IMR-90 (cell line): ENCODE measurements around the gene C8A. TPM values are rescaled to one million over a fixed set of nuclear protein-coding genes. Genes with fewer than 3 reads are reported as not detected.

Source experiments
- ATAC-seq: fragments of 200-7000 bp; cut with Tn5 transposase; 2 replicates; pipeline ENCODE4 v1.9.1; 2020; ENCODE audit warnings: low read depth, mild to moderate bottlenecking, moderate library complexity
- BruUV-seq: library from RNA; stranded (reverse); fragments of 400-500 nt; replicated peaks from 2 replicates; lab custom pipeline; 2021; lab: Mats Ljungman, UMichigan
- CTCF ChIA-PET: fragments of 300-600 bp; formaldehyde crosslinking; extraction: SDS; loops from one replicate; lab custom pipeline; 2021; ENCODE audit warnings: antibody characterized with exemption; lab: Yijun Ruan, JAX
- POLR2A ChIA-PET: fragments of 300-600 bp; sonication (Branson Sonifier 250); formaldehyde crosslinking; loops from one replicate; lab custom pipeline; 2022; ENCODE audit warnings: antibody characterized with exemption; ENCODE audit not compliant: unreplicated experiment; lab: Charles Lee
- DNase-seq: peaks from one replicate; pipeline ENCODE4 v3.0.0; 2013
- H2AFZ ChIP-seq: replicated peaks from 2 replicates; pipeline ENCODE3; 2013; ENCODE audit warnings: low read length, mild to moderate bottlenecking; ENCODE audit not compliant: poor library complexity
- H2AK5ac ChIP-seq: 2 replicates; pipeline ENCODE4 v1.6.1; 2013; ENCODE audit warnings: low read depth, low read length, inconsistent platforms
- H2AK9ac ChIP-seq: replicated peaks from 2 replicates; pipeline ENCODE3; 2013; ENCODE audit warnings: mild to moderate bottlenecking, low read depth, low read length, moderate library complexity; ENCODE audit not compliant: poor library complexity
- H2BK120ac ChIP-seq: 2 replicates; pipeline ENCODE4 v1.6.1; 2013; ENCODE audit warnings: low read depth, low read length, inconsistent platforms
- H2BK15ac ChIP-seq: 3 replicates; pipeline ENCODE4 v1.6.1; 2013; ENCODE audit warnings: low read depth, low read length, inconsistent platforms
- H2BK20ac ChIP-seq: 2 replicates; pipeline ENCODE4 v1.6.1; 2013; ENCODE audit warnings: low read depth, mild to moderate bottlenecking, inconsistent platforms, low read length, moderate library complexity
- H2BK5ac ChIP-seq: 2 replicates; pipeline ENCODE4 v1.6.1; 2013; ENCODE audit warnings: mild to moderate bottlenecking, low read depth, low read length, inconsistent platforms; ENCODE audit not compliant: poor library complexity, severe bottlenecking
- H3K14ac ChIP-seq: replicated peaks from 2 replicates; pipeline ENCODE4 v1.6.1; 2013; ENCODE audit warnings: low read depth, low read length, inconsistent platforms
- H3K18ac ChIP-seq: 2 replicates; pipeline ENCODE4 v1.6.1; 2013; ENCODE audit warnings: low read depth, low read length, control low read depth
- H3K23ac ChIP-seq: 2 replicates; pipeline ENCODE4 v1.6.1; 2013; ENCODE audit warnings: low read depth, low read length, inconsistent platforms
- H3K27ac ChIP-seq: 2 replicates; pipeline ENCODE4 v1.5.1; 2013; ENCODE audit warnings: mild to moderate bottlenecking, control low read depth, low read length; ENCODE audit not compliant: insufficient read depth
- H3K27me3 ChIP-seq: 2 replicates; pipeline ENCODE4 v1.6.1; 2013; ENCODE audit warnings: low read length; ENCODE audit not compliant: control insufficient read depth, insufficient read depth
- H3K36me3 ChIP-seq: 2 replicates; pipeline ENCODE4 v1.6.1; 2013; ENCODE audit warnings: low read length, mixed read lengths; ENCODE audit not compliant: control insufficient read depth, insufficient read depth
- H3K4ac ChIP-seq: 2 replicates; pipeline ENCODE4 v1.6.1; 2013; ENCODE audit warnings: low read depth, low read length, inconsistent platforms
- H3K4me1 ChIP-seq: 2 replicates; pipeline ENCODE4 v1.6.1; 2013; ENCODE audit warnings: low read length, mixed read lengths; ENCODE audit not compliant: control insufficient read depth, insufficient read depth
- H3K4me2 ChIP-seq: 2 replicates; pipeline ENCODE4 v1.6.1; 2013; ENCODE audit warnings: low read depth, mild to moderate bottlenecking, control low read depth, low read length, moderate library complexity
- H3K4me3 ChIP-seq: 2 replicates; pipeline ENCODE4 v1.5.1; 2013; ENCODE audit warnings: low read depth, mild to moderate bottlenecking, control low read depth, low read length, moderate library complexity; ENCODE audit not compliant: insufficient read depth
- H3K56ac ChIP-seq: 2 replicates; pipeline ENCODE4 v1.6.1; 2013; ENCODE audit warnings: low read length, inconsistent platforms; ENCODE audit not compliant: insufficient read depth; ENCODE audit errors: extremely low read depth
- H3K79me1 ChIP-seq, 2 experiments: 2 replicates each; pipeline ENCODE4 v1.6.1; 2013; ENCODE audit warnings: low read length in 2 of 2, inconsistent platforms in 1 of 2, low read depth in 1 of 2
- H3K9ac ChIP-seq: 2 replicates; pipeline ENCODE4 v1.6.1; 2013; ENCODE audit warnings: low read depth, low read length, control low read depth
- H3K9me1 ChIP-seq: 2 replicates; pipeline ENCODE4 v1.6.1; 2013; ENCODE audit warnings: low read length, inconsistent platforms; ENCODE audit not compliant: insufficient read depth
- H3K9me3 ChIP-seq: 2 replicates; pipeline ENCODE4 v1.6.1; 2013; ENCODE audit warnings: low read length; ENCODE audit not compliant: control insufficient read depth, insufficient read depth
- H4K20me1 ChIP-seq: 2 replicates; pipeline ENCODE4 v1.6.1; 2013; ENCODE audit warnings: low read length, inconsistent platforms; ENCODE audit not compliant: insufficient read depth
- H4K5ac ChIP-seq: 2 replicates; pipeline ENCODE4 v1.6.1; 2013; ENCODE audit warnings: mild to moderate bottlenecking, low read depth, low read length, control low read depth
- H4K8ac ChIP-seq, 2 experiments: 2 replicates each; pipeline ENCODE4 v1.6.1; 2013; ENCODE audit warnings: low read depth in 2 of 2, low read length in 2 of 2, control low read depth in 1 of 2, inconsistent platforms in 1 of 2
- H4K91ac ChIP-seq: 2 replicates; pipeline ENCODE4 v1.6.1; 2013; ENCODE audit warnings: low read depth, low read length, inconsistent platforms; ENCODE audit not compliant: insufficient read depth
- BHLHE40 ChIP-seq: fragments of 150-350 bp; IDR thresholded peaks from 2 replicates; pipeline ENCODE4 v1.6.1; 2016; ENCODE audit warnings: mild to moderate bottlenecking, low read depth, low read length
- MAZ ChIP-seq: IDR thresholded peaks from 2 replicates; pipeline ENCODE4 v1.6.1; 2012; ENCODE audit warnings: low read depth, mild to moderate bottlenecking, low read length, improper control_type of control experiment, moderate library complexity, borderline replicate concordance
- MXI1 ChIP-seq: IDR thresholded peaks from 2 replicates; pipeline ENCODE4 v1.6.1; 2012; ENCODE audit warnings: low read depth, mild to moderate bottlenecking, low read length, moderate library complexity, borderline replicate concordance
- NFE2L2 ChIP-seq: fragments of 150-350 bp; IDR thresholded peaks from 2 replicates; pipeline ENCODE4 v1.6.1; 2016; ENCODE audit warnings: low read depth, mild to moderate bottlenecking, low read length
- RAD21 ChIP-seq: IDR thresholded peaks from 2 replicates; pipeline ENCODE4 v1.6.1; 2012; ENCODE audit warnings: low read length, improper control_type of control experiment
- RFX5 ChIP-seq: IDR thresholded peaks from 2 replicates; pipeline ENCODE4 v1.8.0; 2012; ENCODE audit warnings: low read depth, mild to moderate bottlenecking, low read length, moderate library complexity
- whole genome bisulfite sequencing, 2 experiments: methylation state at CpG; one replicate each; pipeline versions ENCODE4 v1.1.5 to v1.1.7; 2013; ENCODE audit warnings: missing lambda C conversion rate in 2 of 2; ENCODE audit not compliant: insufficient read length in 1 of 2; ENCODE audit errors: extremely low coverage in 2 of 2; 5-methylcytosine and 5-hydroxymethylcytosine counted together
- dilution Hi-C: fragments of 300-500 bp; cut with HindIII; formaldehyde crosslinking; loops from one replicate; pipeline ENCODE4 v1.14.3; 2018; ENCODE audit warnings: low sequenced_read_pairs; ENCODE audit not compliant: unreplicated experiment
- in situ Hi-C: fragments of 300-500 bp; cut with MboI; formaldehyde crosslinking; loops from 3 replicates; pipeline ENCODE4 v1.14.3; 2019; ENCODE audit warnings: low sequenced_read_pairs, inconsistent platforms, mixed read lengths
- intact Hi-C: fragments of 100-400 bp; cut with micrococcal nuclease; formaldehyde crosslinking; loops from 2 replicates; pipeline ENCODE4 v1.10.0; 2022
- polyA plus RNA-seq, 3 experiments: library from polyadenylated mRNA; depleted of rRNA; stranded (reverse); fragments of >200 nt; gene quantifications; 2 replicates each; pipeline ENCODE4 v1.2.3, GENCODE V29; 2012; ENCODE audit warnings: low replicate concordance in 1 of 3
- total RNA-seq: library from RNA; depleted of rRNA; stranded (reverse); fragments of >200 nt; gene quantifications from 2 replicates; pipeline ENCODE4 v1.2.3, GENCODE V29; 2012
- TF ChIP-seq, protein P1 (sequence below): fragments of 150-350 bp; IDR thresholded peaks from 2 replicates; pipeline ENCODE4 v1.6.1; 2017; ENCODE audit warnings: mild to moderate bottlenecking, antibody characterized with exemption, low read length, low read depth
- TF ChIP-seq, protein P2 (sequence below): conservative IDR thresholded peaks from 2 replicates; pipeline ENCODE4 v1.5.1; 2012; ENCODE audit warnings: mild to moderate bottlenecking, low read depth, low read length, improper control_type of control experiment

Gene C8A
- total and polyA plus RNA-seq, 2 of the 4 experiments (the other 2 are of a cell fraction), result not detected

DNA sequence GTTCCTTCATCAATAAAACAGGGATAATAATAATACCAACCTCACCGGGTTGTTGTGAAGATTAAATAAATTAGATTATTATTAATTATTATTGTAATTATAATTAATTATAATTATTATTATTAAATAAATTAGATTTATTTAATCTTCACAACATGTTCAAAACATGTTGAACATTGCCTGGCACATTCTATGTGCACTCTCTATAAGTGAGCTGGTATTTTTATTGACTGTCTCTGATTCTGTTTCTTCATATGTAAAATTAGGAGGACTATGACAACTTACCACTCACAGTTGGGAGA, 112.1 kb downstream of the C8A start:
- Histone ChIP-seq H3K9me1 (no peaks in the 10 kb centered on the region; the same call in 1 of the 2 replicates), H3K18ac (no peak overlapping the region), H3K14ac (no peak overlapping the region), H4K20me1 (no peaks in the 10 kb centered on the region), H3K9ac (no peak overlapping the region), H3K79me1 (no peaks in the 10 kb centered on the region), H3K4me3 (no peak overlapping the region), H3K27ac (no peak overlapping the region), H4K8ac (no peak overlapping the region), H3K4me2 (no peak overlapping the region), H3K27me3 (no peaks in the 10 kb centered on the region; the same call in none of the 2 replicates), H2BK20ac (no peak overlapping the region), H2BK5ac (no peak overlapping the region), H2BK15ac (no peak overlapping the region), H2AK9ac (no peak overlapping the region), H2BK120ac (no peak overlapping the region), H2AK5ac (no peak overlapping the region), H3K36me3 (no peaks in the 10 kb centered on the region), H2AFZ (no peak overlapping the region), H4K5ac (no peak overlapping the region), H3K9me3 (no peaks in the 10 kb centered on the region), H3K4me1 (no peaks in the 10 kb centered on the region; the same call in 1 of the 2 replicates), H4K91ac (no peak overlapping the region), H3K23ac (no peak overlapping the region), H3K56ac (no peak overlapping the region), H3K4ac (no peak overlapping the region)
- POLR2A ChIA-PET, result no interaction called here
- intact Hi-C loops (loop anchor here (5.0 kb wide), 1 partner anchor 134 kb away; no protein-coding TSS in a partner anchor), dilution Hi-C loops (no loop called here), in situ Hi-C loops (no loop called here)
- no TSS peak for BruUV-seq
- ATAC-seq (no peak), DNase-seq (no peak)
- WGBS, 2 experiments, result no CpG with 5 or more reads among the region's 1 CpG
- CTCF ChIA-PET, result no interaction called here
- no peak for TF ChIP-seq MXI1
- TF ChIP-seq BHLHE40, result no peak
- TF ChIP-seq, protein P1, sequence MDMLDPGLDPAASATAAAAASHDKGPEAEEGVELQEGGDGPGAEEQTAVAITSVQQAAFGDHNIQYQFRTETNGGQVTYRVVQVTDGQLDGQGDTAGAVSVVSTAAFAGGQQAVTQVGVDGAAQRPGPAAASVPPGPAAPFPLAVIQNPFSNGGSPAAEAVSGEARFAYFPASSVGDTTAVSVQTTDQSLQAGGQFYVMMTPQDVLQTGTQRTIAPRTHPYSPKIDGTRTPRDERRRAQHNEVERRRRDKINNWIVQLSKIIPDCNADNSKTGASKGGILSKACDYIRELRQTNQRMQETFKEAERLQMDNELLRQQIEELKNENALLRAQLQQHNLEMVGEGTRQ, result no peak
- TF ChIP-seq, protein P2, sequence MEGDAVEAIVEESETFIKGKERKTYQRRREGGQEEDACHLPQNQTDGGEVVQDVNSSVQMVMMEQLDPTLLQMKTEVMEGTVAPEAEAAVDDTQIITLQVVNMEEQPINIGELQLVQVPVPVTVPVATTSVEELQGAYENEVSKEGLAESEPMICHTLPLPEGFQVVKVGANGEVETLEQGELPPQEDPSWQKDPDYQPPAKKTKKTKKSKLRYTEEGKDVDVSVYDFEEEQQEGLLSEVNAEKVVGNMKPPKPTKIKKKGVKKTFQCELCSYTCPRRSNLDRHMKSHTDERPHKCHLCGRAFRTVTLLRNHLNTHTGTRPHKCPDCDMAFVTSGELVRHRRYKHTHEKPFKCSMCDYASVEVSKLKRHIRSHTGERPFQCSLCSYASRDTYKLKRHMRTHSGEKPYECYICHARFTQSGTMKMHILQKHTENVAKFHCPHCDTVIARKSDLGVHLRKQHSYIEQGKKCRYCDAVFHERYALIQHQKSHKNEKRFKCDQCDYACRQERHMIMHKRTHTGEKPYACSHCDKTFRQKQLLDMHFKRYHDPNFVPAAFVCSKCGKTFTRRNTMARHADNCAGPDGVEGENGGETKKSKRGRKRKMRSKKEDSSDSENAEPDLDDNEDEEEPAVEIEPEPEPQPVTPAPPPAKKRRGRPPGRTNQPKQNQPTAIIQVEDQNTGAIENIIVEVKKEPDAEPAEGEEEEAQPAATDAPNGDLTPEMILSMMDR, result no peak
- TF ChIP-seq MAZ, result no peak
- TF ChIP-seq RAD21, result no peak
- TF ChIP-seq RFX5, result no peak
- TF ChIP-seq NFE2L2, result no peak
